ENCODE data around the gene FNDC10.

FNDC10 gene

GRCh38 chr1:1554926-1555915 is 44.7 kb downstream of the FNDC10 start:
- no peak for DNase-seq
- Histone ChIP-seq H3K27ac (no peak overlapping the region), H3K9me3 (ENCODE audit: severe bottlenecking) (no peaks in the 10 kb centered on the region), H3K4me3 (ENCODE audit: low read depth, low read length) (no peak overlapping the region), H3K27me3 (ENCODE audit: insufficient read depth, low read depth, severe bottlenecking) (no peaks in the 10 kb centered on the region), H3K36me3 (peaks cover 17% of the 10 kb centered on the region)
- TF ChIP-seq, protein P1, sequence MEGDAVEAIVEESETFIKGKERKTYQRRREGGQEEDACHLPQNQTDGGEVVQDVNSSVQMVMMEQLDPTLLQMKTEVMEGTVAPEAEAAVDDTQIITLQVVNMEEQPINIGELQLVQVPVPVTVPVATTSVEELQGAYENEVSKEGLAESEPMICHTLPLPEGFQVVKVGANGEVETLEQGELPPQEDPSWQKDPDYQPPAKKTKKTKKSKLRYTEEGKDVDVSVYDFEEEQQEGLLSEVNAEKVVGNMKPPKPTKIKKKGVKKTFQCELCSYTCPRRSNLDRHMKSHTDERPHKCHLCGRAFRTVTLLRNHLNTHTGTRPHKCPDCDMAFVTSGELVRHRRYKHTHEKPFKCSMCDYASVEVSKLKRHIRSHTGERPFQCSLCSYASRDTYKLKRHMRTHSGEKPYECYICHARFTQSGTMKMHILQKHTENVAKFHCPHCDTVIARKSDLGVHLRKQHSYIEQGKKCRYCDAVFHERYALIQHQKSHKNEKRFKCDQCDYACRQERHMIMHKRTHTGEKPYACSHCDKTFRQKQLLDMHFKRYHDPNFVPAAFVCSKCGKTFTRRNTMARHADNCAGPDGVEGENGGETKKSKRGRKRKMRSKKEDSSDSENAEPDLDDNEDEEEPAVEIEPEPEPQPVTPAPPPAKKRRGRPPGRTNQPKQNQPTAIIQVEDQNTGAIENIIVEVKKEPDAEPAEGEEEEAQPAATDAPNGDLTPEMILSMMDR (IDR thresholded peaks at IDR 0.05; ENCODE audit: low read depth, low read length): no peak

DNA sequence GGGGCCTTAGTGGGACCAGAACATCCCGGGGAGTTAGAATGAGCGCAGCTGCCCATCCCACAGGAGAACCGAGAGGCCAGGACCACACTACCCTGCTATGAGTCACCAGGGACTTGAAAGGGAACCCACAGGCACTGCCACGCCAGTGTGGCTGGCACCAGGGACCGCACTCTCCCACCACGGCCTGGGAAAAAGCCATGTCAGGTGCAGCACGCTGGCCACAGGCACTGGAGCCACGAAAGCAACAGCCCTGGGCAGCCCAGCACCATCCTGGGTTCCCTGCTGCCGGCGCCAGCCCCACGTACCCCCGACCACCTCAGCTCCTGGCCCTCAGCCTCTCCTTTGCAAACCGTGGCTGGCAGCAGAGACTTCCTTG is 45.4 kb downstream of the FNDC10 start:
- TF ChIP-seq, protein P1 (IDR thresholded peaks at IDR 0.05; ENCODE audit: low read depth, low read length): no peak
- DNase-seq: no peak
- H3K27me3 ChIP-seq (ENCODE audit: insufficient read depth, low read depth, severe bottlenecking): no peaks in the 10 kb centered on the region
- no peak overlapping the region for H3K4me3 ChIP-seq (ENCODE audit: low read depth, low read length)
- peaks cover 17% of the 10 kb centered on the region for H3K36me3 ChIP-seq
- no peak overlapping the region for H3K27ac ChIP-seq
- H3K9me3 ChIP-seq (ENCODE audit: severe bottlenecking): no peaks in the 10 kb centered on the region

- Histone ChIP-seq H3K27me3 (ENCODE audit: insufficient read depth, low read depth, severe bottlenecking) (no peaks in the 10 kb centered on the region), H3K36me3 (peaks cover 17% of the 10 kb centered on the region), H3K9me3 (ENCODE audit: severe bottlenecking) (no peaks in the 10 kb centered on the region), H3K4me3 (ENCODE audit: low read depth, low read length) (no peak overlapping the region), H3K27ac (no peak overlapping the region)
- DNase-seq: no peak
- TF ChIP-seq, protein P1 (IDR thresholded peaks at IDR 0.05; ENCODE audit: low read depth, low read length): no peak
Measured at GRCh38 chr1:1553821-1554494, 46.0 kb downstream of the FNDC10 start.

GRCh38 chr1:1552263-1552639 is 47.7 kb downstream of the FNDC10 start:
- DNase-seq: no peak
- no peaks in the 10 kb centered on the region for H3K27me3 ChIP-seq (ENCODE audit: insufficient read depth, low read depth, severe bottlenecking)
- peaks cover 14% of the 10 kb centered on the region; the same call in 1 of the 2 replicates for H3K36me3 ChIP-seq
- H3K4me3 ChIP-seq (ENCODE audit: low read depth, low read length): no peak overlapping the region
- H3K27ac ChIP-seq: no peak overlapping the region
- H3K9me3 ChIP-seq (ENCODE audit: severe bottlenecking): no peaks in the 10 kb centered on the region
- TF ChIP-seq, protein P1 (IDR thresholded peaks at IDR 0.05; ENCODE audit: low read depth, low read length): no peak

- TF ChIP-seq, protein P1 (IDR thresholded peaks at IDR 0.05; ENCODE audit: low read depth, low read length): no peak
- no peak overlapping the region for H3K27ac ChIP-seq
- DNase-seq: no peak
- H3K4me3 ChIP-seq (ENCODE audit: low read depth, low read length): no peak overlapping the region
- H3K9me3 ChIP-seq (ENCODE audit: severe bottlenecking): no peaks in the 10 kb centered on the region
- H3K36me3 ChIP-seq: peaks cover 11% of the 10 kb centered on the region; the same call in 1 of the 2 replicates
- H3K27me3 ChIP-seq (ENCODE audit: insufficient read depth, low read depth, severe bottlenecking): no peaks in the 10 kb centered on the region
Measured at GRCh38 chr1:1551524-1552262, 48.2 kb downstream of the FNDC10 start.
